Measurements from ENCODE around the gene MEGF11.
"Not testable (repeated sequence)": the region's sequence is repeated elsewhere in the genome, so short reads cannot be mapped to it uniquely, and the experiment has no call there.

Gene MEGF11

DNA sequence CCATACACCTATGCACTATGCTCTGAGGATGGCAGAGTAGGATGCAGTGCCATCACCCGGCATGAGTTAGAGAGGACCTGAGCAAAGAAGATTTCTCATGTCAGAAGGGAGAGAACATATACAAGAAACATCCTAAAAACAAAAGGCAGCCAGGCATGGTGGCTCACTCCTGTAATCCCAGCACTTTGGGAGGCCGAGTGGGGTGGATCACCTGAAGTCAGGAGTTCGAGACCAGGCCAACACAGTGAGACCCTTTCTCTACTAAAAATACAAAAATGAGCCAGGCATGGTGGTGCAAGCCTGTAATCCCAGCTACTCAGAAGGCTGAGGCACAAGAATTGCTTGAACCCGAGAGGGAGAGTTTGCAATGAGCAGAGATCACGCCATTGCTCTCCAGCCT, 7.7 kb downstream of the MEGF11 start:
- not testable (repeated sequence) for DNase-seq (ENCODE audit: low read depth); H3K4me3 ChIP-seq (ENCODE audit: low read depth, low read length)

DNA sequence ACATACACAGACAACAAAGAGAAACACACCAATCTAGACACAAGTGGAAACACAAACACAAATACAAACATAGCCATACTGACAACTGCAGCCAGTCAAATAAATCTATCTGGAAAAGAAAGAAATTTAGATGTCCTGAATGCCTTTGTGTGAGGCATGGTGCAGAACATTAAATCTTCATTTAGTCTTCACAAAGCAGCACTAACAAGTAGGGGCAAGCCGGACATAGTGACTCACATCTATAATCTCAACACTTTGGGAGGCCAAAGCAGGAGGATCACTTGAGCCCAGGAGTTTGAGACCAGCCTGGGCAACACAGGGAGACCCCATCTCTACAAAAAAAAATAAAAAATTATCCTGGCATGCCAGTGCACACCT, 11.7 kb downstream of the MEGF11 start:
- no peak for DNase-seq (ENCODE audit: low read depth)
- H3K4me3 ChIP-seq (ENCODE audit: low read depth, low read length) = no peak overlapping the region

DNA sequence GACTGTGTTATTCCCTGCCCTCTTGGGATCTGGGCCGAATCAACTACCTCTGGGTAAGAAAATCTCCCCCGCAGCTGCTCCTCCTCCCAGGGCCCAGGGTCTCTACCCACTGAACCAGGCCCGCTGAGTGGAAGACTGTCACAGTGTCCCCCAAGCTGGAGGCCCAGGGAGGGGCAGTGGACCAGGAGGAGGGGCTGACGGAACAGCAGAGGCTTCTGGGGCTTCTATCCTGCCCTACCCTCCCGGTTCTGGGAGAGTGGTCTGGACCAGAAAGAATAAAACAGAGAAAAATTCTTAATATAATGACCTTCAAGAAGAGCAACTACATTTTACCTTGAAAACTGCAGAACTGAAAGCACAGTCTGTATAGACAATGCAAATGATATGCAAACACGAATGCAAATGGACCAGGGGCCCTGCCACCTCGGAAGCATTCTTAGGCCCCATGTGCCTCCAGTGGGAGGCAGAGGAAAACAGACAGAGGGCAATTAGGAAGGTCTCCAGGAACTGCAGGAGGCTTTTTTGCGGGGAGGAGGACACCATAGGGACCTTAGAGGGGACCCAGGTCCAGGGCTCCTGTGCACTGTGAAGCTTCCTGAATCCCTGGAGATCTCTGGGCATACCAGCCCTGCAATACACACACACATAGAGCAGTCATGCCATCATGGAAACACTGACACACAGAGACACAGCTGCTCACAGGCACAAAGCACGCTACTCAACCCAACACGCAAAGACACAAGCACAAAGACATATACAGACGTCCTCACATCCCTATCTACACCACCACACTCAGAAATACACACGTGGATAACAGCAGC, 12.3 kb downstream of the MEGF11 start:
- H3K4me3 ChIP-seq (ENCODE audit: low read depth, low read length) = no peak overlapping the region
- no peak for DNase-seq (ENCODE audit: low read depth)

DNA sequence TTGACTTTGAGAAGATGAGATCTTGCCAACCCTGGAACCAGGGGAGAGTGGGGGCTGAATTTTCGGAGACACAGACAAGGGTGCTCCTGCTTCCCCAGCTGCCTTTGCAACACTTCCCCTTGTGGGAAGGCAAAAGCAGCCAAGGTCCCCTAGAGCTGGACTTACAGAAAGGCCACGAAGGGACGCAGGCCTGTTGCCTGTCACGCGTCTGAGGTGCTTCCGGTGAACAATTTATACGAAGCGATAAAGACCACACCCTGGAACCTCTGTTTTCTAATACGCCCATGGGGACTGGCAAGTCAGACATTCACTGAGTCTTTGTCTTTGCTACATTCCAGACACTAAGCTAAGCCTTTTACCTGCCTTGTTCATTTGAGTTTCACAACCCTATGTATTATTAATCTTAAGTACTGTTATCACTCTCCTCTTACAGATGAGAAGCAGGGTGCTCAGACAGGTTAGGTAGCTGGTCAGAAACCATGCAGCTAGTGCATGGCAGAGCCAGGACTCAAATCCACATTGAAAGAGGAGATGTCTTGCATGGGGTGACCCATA, 13.2 kb downstream of the MEGF11 start:
- no peak for DNase-seq (ENCODE audit: low read depth)
- no peak overlapping the region for H3K4me3 ChIP-seq (ENCODE audit: low read depth, low read length)

DNA sequence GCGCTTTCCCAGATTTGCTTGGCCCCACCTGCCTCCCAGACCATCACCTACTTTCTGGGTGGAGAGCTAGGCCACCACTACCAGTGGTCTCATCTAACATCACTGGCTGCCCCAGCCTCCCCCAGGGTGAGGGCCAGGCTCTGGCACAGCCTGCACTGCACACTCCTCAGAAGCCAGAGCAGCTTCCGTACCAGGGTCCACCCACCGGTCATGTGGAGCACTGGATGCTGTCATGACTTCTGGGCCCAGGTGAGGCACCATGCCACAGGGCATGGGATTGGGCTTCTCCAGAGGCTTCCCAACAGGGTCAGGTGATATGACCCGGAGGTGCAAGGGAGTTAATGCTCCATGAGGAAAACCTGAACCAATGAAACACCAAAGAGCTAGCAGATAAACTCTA, 14.0 kb downstream of the MEGF11 start:
- no peak for DNase-seq (ENCODE audit: low read depth)
- no peak overlapping the region for H3K4me3 ChIP-seq (ENCODE audit: low read depth, low read length)

DNA sequence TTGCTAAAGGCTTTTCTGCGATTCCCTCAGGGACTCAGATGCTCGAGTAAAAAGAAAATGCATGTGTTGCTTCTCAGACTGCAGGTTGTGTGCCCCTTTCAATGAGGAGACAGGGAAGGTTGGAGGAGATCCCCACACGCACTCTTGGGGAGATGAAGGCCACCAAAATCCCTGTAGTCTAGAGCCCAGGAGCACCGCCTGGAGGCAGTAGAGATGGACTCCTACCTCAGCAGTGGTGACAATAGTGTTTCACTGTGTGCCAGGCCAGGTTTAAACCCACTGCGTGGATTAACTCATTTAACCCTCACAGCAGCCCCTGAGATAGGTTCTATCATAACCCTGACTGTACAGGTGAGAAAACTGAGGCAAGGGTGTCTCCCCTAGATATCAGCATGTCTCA, 15.2 kb downstream of the MEGF11 start:
- no peak overlapping the region for H3K4me3 ChIP-seq (ENCODE audit: low read depth, low read length)
- DNase-seq (ENCODE audit: low read depth) = no peak

DNA sequence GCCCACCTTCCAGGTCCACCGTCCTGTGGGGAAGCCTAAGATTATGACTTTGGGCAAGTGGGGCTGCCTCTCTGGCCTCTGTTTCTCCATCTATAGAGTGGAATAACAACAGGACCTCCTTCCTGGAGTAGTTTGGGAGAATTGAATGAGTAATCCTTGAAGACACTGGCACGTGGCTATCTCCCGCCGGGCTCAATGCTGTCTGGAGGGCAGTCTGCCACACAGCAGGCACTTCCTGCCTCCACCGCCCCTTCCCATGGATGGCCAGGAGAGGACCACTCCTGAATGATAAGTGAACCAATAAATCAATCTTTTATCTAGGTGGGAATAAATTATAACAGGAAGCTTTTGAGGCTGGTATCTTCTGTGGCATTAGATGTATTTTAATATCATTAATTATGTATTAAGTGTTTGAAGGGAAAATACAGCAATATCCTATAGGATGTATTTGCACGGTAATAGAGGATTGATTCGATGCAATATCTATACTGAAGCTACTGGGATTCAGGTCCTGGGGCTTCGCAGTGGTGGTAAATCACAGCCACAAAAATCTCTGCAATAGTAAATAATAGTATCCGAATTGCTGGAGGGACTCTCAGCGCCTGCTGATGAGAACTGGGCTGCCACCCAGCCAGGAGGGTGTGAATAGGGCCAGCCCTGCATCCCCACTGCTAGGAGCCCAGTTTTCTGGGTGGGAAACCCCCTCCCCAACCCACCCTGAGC, 15.9 kb downstream of the MEGF11 start:
- no peak overlapping the region for H3K4me3 ChIP-seq (ENCODE audit: low read depth, low read length)
- no peak for DNase-seq (ENCODE audit: low read depth)

DNA sequence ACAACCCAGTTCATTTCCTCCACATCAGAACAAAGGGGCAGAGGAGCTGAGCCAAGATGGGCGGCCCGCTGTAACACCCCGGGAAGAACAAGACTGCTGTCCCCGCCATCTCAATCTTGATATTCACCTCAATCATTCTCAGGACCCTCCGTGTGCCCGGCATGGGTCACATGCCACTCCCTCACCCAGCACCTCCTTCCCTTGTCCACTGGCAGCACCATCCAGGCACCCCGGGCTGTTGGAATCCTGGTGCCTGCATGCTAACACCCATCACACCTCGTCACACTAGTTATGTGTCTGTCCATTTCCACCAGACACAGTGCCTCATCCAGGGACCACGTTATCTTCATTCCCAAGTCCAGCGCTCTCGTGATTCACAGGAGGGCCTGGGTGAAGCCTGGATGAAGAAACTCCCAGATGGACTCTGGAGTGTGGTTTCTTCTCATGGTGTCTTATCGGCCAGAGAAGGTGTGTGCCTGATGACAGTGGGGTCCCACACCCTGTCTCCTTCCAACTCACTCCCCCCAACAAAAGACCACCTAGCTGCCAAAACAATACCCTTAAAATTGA, 16.7 kb downstream of the MEGF11 start:
- DNase-seq (ENCODE audit: low read depth) = no peak
- no peak overlapping the region for H3K4me3 ChIP-seq (ENCODE audit: low read depth, low read length)

DNA sequence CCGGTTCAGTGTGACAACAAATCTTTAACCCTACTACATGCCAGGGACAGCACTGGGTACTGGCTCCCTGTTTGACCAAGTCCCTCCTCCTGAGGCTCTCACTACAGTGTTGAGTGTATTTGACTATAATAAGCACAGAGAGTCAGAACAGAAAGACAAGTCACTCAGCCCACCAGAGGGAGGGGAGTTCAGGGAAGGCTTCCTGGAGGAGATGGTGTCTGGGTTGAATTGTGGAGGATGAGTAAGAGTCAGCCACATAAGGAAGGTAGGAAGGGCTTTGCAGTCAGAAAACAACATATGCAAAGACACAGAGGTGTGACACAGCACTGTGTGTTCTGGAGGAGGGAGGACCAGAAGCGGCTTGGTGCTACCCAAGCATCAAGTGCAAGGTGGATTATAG, 17.7 kb downstream of the MEGF11 start:
- H3K4me3 ChIP-seq (ENCODE audit: low read depth, low read length) = no peak overlapping the region
- DNase-seq (ENCODE audit: low read depth) = no peak

DNA sequence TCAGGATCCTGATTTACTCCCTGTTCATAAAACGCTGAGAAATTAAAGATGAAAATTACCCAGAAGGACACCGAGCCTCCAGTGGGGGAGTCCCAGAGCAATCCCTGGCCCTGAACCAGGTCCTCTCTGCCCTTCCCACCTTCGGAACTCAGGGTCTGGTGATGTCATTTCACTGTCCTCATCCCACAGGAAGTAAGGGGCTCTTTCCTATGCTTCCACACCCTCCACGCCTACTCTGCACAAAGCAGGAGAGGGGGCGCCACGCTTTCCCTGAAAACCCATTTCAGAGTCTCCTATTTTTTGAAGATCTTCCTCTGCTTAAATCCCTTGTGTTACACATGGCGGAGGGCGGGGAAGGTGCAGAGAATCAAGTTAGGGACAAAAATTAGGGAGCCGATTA, 18.8 kb downstream of the MEGF11 start:
- DNase-seq (ENCODE audit: low read depth) = no peak
- no peak overlapping the region for H3K4me3 ChIP-seq (ENCODE audit: low read depth, low read length)

DNA sequence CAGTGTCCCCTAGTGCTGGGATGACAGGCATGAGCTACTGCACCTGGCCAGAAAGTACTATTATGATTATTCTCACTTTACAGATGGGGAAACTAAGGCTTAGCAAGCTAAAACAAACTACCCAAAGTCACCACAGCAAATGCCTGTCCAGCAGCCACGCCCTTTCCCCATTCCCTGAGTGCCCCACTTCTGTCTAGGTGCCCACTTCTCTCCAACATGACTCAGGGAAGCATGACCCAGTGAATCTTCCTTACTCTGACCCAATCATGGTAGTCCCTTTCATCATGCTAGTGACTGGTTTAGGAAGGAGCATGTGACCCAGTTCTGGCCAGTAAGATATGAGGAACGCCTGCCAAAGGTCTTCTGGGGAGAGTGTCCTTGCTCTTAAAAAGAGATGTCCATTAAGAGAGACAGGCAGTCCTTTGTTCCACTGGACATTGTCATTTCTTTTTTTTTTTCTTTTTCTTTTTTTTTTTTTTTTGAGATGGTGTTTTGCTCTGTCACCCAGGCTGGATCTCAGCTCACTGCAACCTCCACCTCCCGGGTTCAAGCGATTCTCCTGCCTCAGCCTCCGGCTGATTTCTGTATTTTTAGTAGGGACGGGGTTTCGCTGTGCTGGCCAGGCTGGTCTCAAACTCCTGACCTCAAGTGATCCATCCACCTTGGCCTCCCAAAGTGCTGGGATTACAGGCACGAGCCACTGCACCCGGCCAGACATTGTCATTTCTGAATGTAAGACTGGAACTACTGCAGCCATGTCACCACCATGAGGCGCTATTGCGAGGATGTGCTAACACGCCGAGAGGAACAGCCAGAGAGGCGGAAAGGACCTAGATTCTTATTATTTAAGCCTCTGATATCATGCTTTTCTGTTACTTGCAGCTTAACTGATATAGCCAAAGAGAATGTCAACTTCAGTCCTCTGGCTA, 19.8 kb downstream of the MEGF11 start:
- no peak for DNase-seq (ENCODE audit: low read depth)
- no peak overlapping the region for H3K4me3 ChIP-seq (ENCODE audit: low read depth, low read length)

DNA sequence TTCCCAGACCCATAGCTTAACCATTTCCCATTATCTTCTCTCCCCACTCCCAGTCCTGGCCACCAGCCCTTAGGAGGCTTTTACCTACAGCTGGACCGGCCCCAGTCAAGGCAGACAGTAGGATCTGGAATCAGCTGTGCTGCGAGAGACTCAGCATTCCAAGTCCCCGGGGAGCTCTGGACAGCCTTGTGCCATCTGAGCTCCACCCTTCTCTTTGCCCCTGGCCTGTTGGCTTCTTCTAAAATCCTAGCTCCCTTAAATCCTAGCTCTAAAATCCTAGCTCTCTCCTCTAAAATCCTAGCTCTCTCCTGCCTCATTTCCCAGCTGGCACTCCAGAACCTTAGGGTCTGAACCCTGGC, 21.3 kb downstream of the MEGF11 start:
- no peak overlapping the region for H3K4me3 ChIP-seq (ENCODE audit: low read depth, low read length)
- no peak for DNase-seq (ENCODE audit: low read depth)

DNA sequence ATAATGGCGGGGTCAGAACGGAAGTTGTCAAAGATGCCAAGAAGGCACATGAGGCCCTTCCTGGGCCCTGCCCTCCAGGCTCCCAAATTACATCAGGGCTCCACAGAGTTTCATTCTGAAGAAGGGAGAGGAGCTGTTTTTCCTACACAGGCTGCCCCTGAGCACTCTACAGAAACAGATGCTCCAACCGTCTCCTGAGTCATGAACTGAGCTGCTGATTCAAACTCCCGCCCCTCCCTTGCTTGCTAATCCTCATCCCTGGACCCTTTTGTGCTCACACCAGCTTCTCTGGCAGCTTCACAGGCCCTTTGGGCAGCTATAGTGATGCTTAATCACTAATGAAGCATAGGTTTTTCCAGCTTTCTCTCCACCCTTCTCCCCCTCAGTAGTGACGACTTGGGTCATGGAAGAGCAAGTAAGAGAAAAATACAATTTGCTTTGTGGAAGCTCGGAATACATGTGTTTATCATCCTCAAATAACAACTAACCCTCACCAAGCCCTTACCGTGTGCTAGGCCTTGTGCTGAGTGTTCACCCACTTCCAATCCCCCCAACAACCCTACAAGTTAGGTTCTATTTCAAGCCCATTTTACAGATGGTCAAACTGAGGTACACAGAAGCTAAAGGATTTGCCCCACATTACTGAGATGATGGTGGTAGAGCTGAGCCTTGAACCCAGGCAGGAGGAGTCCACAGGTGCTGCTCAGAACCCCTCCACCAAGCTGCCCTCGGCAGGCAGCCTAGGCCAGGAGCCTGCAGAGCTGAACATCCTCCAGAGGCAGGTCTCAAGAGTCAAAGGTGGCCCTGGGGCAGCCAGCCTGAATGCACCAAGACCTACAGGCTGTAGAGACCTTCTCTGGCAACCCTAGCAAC, 21.9 kb downstream of the MEGF11 start:
- no peak overlapping the region for H3K4me3 ChIP-seq (ENCODE audit: low read depth, low read length)
- DNase-seq (ENCODE audit: low read depth) = no peak

DNA sequence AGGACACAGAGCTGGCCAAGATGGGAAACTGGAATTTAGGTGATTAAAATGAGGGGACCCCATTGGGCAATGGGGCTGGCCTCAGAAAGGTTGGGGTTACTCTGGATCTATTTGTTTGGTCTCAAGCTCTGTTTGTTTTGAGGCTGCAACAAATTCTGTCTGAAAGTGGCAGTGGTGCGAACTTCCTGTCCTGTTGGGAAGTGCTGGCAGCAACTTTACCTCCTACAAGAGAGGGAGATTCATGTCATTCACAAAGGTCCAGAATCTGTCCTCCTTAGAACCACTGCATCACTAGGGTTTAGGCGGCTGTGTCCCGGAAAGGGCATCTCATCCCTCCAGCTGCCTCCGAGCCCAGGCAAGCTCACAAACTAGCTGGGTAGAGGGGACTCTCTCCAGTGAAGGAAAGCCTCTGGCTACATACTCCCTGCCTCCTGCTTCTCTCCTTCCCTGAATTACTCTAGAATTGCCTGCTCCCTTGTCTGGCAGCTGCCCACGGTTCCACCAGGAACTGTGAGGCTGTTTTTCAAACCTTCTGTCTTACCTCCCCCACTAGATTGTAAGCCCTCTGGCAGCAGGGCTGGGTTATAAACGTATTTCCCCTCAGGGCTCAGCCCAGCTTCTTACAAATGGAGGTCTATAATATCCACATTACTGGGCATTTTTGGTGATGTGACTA, 23.6 kb downstream of the MEGF11 start:
- DNase-seq (ENCODE audit: low read depth) = no peak
- H3K4me3 ChIP-seq (ENCODE audit: low read depth, low read length) = no peak overlapping the region

DNA sequence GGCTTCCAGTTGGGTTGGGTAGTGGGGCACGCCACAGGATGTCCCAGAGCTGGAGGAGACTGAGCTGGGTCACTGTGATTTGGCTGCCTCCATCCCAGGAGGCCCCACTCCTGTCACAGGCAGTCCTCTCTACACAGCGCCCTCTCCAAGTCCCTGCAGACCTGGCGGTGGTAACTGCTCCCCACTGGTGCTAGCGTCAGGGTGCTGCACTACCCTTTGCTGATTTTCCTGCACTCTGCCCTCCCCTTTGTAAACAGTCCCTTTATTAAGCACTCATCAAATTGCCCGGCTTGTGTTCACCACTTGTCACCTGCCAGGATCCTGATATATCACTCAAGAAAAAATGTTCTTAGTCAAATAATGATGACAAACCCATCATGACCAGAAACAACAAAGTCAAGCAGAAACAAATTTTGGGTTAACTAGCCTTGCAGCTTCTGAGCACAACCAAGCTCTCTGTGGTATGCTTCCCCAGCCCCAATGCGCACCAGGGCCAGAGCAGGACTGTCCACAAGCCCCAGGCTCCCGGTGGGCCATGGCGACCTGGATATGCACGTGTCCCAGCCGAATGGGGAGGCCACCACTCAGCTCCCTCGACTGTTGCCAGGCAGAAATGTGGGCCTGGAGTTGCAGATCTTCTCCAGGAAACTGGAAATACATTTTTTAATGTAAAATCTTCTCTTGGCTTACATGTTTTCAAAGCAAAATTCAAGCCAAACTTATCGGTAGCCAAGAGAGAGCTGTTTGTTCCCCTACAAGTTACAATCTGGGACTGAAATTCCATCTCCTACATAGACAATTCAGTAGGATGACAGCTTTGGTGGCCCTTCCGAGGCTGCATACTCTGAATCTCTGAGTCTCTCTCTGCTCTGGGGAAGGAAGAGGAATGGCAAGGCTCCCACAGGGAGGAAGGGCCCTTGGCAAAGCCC, 24.5 kb downstream of the MEGF11 start:
- no peak for DNase-seq (ENCODE audit: low read depth)

DNA sequence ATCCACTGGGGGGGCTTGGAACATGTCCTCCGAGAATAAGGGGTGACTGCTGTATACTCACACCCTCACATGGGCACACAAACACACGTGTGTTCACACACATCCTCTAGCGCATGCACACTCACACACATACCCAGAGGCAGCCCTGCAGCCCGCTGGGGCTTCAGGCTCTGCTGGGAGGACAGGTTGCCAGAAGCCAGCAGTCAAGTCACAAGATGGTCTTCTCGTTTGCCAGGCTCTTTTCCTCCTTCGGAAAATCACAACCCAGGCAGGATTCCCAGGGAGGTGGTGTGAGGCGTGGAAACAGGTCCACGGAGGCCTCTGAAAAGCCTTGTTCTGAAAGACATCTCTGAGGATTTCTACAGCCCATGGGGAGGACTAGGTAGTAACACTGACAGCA, 26.8 kb downstream of the MEGF11 start:
- DNase-seq (ENCODE audit: low read depth) = no peak
- no peak overlapping the region for H3K4me3 ChIP-seq (ENCODE audit: low read depth, low read length)

More for the DNA sequence above, 24.5 kb downstream of the MEGF11 start:
- no peak overlapping the region for H3K4me3 ChIP-seq (ENCODE audit: low read depth, low read length)

DNA sequence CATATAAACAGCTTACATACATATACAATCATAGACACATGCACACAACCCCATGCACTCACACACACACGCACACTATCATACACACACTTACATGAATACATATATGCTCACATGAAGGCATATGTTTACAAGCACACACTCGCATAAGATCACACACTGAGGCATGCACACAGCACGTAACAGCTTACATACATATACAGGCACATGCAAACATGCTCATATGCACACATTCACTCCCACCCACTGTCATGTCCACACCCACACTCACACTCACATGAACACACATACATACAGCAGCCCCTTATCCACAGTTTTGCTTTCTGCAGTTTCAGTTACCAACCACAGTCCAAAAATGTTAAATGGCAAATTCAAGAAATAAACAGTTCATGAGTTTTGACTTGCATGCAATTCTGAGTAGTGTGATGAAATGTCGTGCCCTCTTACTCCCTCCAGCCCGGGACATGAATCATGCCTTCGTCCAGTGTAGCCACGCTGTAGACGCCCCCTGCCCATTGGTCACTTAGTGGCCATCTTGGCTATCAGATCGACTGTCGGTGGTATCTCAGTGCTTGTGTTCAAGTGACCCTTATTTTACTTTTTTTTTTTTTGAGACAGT, 27.8 kb downstream of the MEGF11 start:
- DNase-seq (ENCODE audit: low read depth) = no peak

More for the DNA sequence above, 27.8 kb downstream of the MEGF11 start:
- no peak overlapping the region for H3K4me3 ChIP-seq (ENCODE audit: low read depth, low read length)
